Thoracic aorta (tissue), 2 donors: ENCODE results near the gene TXNDC11. TPM values are rescaled to one million over a fixed set of nuclear protein-coding genes. Genes with fewer than 3 reads are reported as not detected.

Source experiments
- ATAC-seq: fragments of 150-250 bp; one replicate; pipeline ENCODE4 v1.8.0; 2017; ENCODE audit warnings: low read depth; ENCODE audit not compliant: insufficient number of reproducible peaks, low FRiP score
- DNase-seq: peaks from one replicate; pipeline ENCODE4 v3.0.0-alpha.2; 2020; ENCODE audit warnings: low spot score
- H3K27ac ChIP-seq, 2 donors: fragments of 200-600 bp; sonication (generic); 1 replicate in 1 of 2; 2 replicates in 1 of 2; pipeline ENCODE4 v1.5.1; 2016; ENCODE audit warnings: mild to moderate bottlenecking in 2 of 2, moderate library complexity in 2 of 2
- H3K27me3 ChIP-seq: fragments of 200-600 bp; sonication (generic); replicated peaks from 2 replicates; pipeline ENCODE4 v1.6.0; 2016; ENCODE audit warnings: mild to moderate bottlenecking; ENCODE audit not compliant: insufficient read depth
- H3K36me3 ChIP-seq: fragments of 200-600 bp; sonication (generic); one replicate; pipeline ENCODE4 v1.5.1; 2016
- H3K4me1 ChIP-seq, 2 donors: fragments of 200-600 bp; sonication (generic); 1 replicate in 1 of 2; 2 replicates in 1 of 2; pipeline versions ENCODE4 v1.5.1 to v1.6.0; 2016; ENCODE audit warnings: low read depth in 2 of 2, mild to moderate bottlenecking in 1 of 2; ENCODE audit not compliant: control insufficient read depth in 1 of 2
- H3K4me3 ChIP-seq: fragments of 200-600 bp; sonication (generic); 2 replicates; pipeline ENCODE4 v1.5.1; 2016; ENCODE audit warnings: mild to moderate bottlenecking
- H3K9me3 ChIP-seq: fragments of 200-600 bp; sonication (generic); 2 replicates; pipeline ENCODE4 v1.5.1; 2016
- total RNA-seq, 2 donors: library from RNA; depleted of rRNA; stranded (reverse); fragments of >200 nt; gene quantifications; one replicate each; pipeline versions ENCODE4 v1.1.0 to v1.2.3, GENCODE V29; 2016
- TF ChIP-seq, protein P1 (sequence below): fragments of 200-600 bp; sonication (generic); IDR thresholded peaks from one replicate; pipeline ENCODE4 v1.5.1; 2019; ENCODE audit warnings: antibody characterized with exemption

The TXNDC11 gene
- total RNA-seq, 2 donors from 2014 or later = 44.5 to 49.4 TPM

DNA sequence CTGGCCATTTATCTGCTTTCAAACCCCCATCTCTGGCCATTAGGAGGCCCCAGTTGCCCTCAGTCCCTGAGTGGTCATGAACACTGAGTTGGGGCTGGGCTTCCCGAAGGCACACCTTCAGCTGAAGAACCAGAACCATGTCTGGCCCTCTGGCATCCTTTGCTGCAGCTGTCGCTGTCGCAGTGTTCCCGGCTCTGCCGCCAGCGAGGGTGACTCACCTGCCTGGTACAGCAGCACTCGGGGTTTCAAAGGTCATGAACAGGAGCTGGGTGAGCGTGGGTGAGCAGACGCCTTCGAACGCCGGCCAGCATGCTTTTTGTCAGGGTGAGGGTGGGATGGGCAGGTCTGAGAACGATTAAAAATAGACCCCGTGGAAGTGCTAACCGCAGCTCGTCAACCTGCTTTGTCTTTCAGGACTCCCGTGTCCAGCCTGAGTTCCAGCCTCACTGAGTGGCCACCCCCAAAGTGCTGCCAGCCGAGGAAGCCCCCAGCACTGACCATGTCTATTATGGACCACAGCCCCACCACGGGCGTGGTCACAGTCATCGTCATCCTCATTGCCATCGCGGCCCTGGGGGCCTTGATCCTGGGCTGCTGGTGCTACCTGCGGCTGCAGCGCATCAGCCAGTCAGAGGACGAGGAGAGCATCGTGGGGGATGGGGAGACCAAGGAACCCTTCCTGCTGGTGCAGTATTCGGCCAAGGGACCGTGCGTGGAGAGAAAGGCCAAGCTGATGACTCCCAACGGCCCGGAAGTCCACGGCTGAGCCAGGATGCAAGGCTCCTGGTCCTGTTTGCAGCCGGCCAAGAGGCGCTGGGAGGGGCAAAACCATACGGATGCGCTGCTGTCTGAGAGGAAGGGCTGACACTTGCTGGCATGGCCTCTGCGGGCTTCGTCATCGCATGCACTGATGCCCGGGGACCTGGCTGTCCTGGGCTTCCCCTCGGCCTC, 66.8 kb downstream of the TXNDC11 start:
- no peaks in the 10 kb centered on the region for H3K27me3 ChIP-seq
- no peak overlapping the region for H3K27ac ChIP-seq
- DNase-seq (no peak), ATAC-seq (no peak)
- H3K9me3 ChIP-seq = no peaks in the 10 kb centered on the region
- TF ChIP-seq, protein P1, sequence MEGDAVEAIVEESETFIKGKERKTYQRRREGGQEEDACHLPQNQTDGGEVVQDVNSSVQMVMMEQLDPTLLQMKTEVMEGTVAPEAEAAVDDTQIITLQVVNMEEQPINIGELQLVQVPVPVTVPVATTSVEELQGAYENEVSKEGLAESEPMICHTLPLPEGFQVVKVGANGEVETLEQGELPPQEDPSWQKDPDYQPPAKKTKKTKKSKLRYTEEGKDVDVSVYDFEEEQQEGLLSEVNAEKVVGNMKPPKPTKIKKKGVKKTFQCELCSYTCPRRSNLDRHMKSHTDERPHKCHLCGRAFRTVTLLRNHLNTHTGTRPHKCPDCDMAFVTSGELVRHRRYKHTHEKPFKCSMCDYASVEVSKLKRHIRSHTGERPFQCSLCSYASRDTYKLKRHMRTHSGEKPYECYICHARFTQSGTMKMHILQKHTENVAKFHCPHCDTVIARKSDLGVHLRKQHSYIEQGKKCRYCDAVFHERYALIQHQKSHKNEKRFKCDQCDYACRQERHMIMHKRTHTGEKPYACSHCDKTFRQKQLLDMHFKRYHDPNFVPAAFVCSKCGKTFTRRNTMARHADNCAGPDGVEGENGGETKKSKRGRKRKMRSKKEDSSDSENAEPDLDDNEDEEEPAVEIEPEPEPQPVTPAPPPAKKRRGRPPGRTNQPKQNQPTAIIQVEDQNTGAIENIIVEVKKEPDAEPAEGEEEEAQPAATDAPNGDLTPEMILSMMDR = no peak
- H3K4me3 ChIP-seq = no peak overlapping the region
- H3K36me3 ChIP-seq = peaks cover 20% of the 10 kb centered on the region
- peaks cover 15 to 41% of the 10 kb centered on the region in 2 donors for H3K4me1 ChIP-seq

GRCh38 chr16:11674818-11675560, 67.7 kb downstream of the TXNDC11 start:
- TF ChIP-seq, protein P1 = no peak
- Histone ChIP-seq H3K9me3 (no peaks in the 10 kb centered on the region), H3K27me3 (no peaks in the 10 kb centered on the region), H3K36me3 (peaks cover 20% of the 10 kb centered on the region), H3K4me3 (no peak overlapping the region), H3K27ac (no peak overlapping the region), H3K4me1 (peaks cover 19 to 49% of the 10 kb centered on the region in 2 donors)
- DNase-seq (no peak), ATAC-seq (no peak)

GRCh38 chr16:11674001-11674817, 68.4 kb downstream of the TXNDC11 start:
- Histone ChIP-seq H3K36me3 (peaks cover 20% of the 10 kb centered on the region), H3K27ac (peak overlapping the region; percentile 8 to 27), H3K4me3 (no peak overlapping the region), H3K27me3 (no peaks in the 10 kb centered on the region), H3K9me3 (no peaks in the 10 kb centered on the region), H3K4me1 (peaks cover 25 to 57% of the 10 kb centered on the region in 2 donors)
- TF ChIP-seq, protein P1 = no peak
- ATAC-seq = no peak
- DNase-seq = no peak

DNA sequence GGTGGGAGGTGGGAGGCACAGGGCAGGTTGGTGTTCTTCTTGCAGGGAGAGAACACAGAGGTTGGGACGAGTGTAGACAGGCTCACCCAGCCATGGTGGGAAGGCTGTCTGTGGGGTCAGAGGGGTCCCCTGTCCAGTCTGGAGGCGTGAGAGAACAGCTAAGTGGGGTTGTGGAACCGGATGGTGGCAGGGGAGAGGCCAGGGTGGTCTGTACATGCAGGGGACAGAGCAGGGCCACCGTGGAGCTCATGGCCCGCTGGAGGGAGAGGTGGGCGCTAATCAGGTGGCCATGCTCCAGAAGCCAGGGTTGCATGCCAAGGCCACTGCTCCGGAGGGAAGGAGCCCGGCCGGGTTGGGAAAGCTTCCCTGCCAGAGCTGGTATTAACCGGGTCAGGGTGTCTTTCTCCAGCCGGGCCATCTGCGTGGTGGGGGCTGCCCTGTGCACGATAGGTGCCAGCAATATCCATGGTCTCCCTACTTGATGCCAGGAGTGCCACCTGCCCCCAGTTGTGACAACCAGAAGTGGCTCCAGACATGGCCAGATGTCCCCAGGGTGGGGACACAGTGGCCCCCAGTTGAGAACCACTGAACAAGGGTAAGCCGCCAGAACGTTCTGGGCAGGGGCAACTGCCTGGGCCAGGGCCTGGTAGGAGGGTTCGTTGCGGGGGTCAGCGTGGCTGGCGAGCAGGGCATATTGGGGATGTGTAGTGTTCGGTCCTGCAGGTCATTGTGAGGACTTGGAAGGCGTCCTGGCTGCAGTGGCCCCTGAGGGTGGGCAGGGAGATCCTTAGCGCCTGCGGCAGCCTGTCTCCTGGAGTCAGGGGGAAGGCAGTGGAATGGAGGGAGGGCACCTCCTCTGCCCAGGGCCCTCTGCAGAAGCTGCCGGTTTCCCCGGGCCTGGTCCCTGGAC, 69.3 kb downstream of the TXNDC11 start:
- no peak for ATAC-seq
- Histone ChIP-seq H3K27me3 (no peaks in the 10 kb centered on the region), H3K27ac (peak overlapping the region in 1 of 2 donors; percentile 27), H3K36me3 (peaks cover 18% of the 10 kb centered on the region), H3K4me3 (no peak overlapping the region), H3K9me3 (no peaks in the 10 kb centered on the region), H3K4me1 (peaks cover 25 to 59% of the 10 kb centered on the region in 2 donors)
- TF ChIP-seq, protein P1 = no peak
- no peak for DNase-seq
